HG02938 (cell line): ENCODE data around the gene RIC1.
"Not testable (repeated sequence)": the region's sequence is repeated elsewhere in the genome, so short reads cannot be mapped to it uniquely, and the experiment has no call there.

ENCODE experiments used
- ATAC-seq: cut with Tn5 transposase; IDR thresholded peaks from one replicate; pipeline ENCODE4 v1.9.1; 2021; ENCODE audit warnings: mild to moderate bottlenecking, moderate library complexity; ENCODE audit not compliant: unreplicated experiment

Gene RIC1

DNA sequence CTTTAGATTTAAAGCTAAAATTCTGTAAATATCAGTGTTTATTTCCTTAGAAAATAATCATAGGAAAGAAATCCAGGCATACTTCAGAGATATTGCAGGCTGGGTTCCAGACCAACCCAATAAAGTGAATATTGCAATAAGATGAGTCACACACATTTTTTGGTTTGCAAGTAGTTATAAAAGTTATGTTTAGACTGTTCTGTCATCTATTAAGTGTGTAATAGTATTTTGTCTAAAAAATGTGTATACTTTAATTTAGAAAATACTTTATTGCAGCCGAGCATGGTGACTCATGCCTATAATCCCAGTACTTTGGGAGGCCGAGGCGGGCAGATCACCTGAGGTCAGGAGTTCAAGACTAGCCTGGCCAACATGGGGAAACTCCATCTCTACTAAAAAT is 6.9 kb upstream of the RIC1 start:
- no peak for ATAC-seq

DNA sequence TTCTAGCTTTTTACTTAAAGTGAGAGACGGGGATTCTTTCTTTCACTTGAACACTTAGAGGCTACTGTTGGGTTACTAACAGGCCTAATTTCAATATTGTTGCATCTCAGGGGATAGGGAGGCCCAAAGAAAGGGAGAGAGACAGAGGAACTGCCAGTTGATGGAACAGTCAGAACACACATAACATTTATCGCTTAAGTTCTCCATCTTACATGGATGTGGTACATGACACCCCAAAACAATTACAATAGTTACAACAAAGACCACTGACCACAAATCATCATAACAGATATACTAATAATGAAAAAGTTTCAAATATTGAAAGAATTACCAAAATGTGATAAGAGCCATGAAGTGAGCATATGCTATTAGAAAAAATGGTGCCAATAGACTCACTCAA is 4.3 kb upstream of the RIC1 start:
- peak; percentile 19 for ATAC-seq

DNA sequence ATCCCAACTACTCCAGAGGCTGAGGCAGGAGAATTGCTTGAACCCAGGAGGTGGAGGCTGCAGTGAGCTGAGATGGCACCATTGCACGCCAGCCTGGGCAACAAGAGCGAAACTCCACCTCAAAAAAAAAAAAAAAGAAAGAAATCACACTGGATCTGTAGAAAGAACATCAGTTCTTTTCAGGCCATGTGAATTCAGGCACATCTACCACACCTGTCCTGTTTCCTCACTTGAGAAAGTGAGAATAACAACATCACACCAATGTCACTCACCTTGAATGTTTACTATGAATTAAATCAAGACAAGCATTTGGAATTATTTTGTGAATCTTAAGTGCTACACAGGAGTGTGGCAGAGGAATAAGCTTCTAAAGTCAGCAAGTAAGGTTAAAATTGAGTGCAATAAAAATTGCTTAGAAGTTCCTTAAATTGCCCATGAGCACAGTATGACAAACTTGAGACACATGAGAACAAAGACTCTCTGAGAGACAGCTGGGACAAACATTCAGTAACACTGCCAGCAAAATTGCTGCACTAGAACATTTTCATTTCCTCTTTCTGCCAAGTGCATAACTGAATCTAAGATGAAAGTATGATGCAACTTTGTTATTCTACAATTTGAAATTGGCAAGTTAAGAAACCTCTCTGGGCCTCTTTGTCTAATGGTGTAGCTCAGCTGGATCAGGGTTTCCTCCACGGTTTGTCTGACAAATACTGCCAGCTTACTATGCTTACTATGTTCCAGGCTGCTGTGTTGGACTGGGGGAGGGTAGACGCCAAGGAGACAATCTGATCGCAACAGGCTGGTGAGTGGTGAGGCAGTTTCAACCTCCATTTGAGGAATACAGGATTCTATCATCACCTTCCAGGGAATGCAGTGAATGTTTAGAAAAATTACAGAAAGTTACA is 1.9 kb upstream of the RIC1 start:
- ATAC-seq: peak; percentile 53

DNA sequence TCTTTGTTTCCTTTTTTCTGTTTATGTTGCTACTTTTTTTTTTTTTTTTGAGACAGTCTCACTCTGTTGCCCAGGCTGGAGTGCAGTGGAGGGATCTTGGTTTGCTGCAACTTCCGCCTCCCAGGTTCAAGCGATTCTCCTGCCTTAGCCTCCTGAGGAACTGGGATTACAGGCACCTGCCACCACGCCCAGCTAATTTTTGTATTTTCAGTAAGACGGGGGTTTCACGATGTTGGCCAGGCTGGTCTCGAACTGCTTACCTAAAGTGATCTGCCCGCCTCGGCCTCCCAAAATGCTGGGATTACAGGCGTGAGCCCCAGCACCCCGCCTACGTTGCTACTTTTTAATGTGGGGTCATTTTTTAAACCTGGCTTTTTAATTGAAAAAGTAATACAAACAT is 1.2 kb upstream of the RIC1 start:
- not testable (repeated sequence) for ATAC-seq

DNA sequence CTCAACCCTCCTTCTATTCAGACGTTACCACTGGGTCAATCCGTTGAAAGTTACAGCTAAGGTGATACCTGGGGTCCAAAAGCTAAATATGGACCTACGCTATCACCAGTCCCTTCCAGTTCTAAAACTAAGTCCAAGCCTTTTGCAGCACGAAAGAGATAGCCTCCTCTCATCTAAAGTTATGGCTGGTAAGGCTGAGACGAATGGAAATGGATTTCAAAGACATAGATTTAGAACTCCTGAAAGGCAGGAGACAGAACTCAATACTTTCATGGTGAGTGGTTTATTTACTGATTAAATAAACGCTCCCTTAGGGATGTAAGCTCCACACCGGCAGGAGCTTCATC is 751 bp upstream of the RIC1 start:
- ATAC-seq: no peak

DNA sequence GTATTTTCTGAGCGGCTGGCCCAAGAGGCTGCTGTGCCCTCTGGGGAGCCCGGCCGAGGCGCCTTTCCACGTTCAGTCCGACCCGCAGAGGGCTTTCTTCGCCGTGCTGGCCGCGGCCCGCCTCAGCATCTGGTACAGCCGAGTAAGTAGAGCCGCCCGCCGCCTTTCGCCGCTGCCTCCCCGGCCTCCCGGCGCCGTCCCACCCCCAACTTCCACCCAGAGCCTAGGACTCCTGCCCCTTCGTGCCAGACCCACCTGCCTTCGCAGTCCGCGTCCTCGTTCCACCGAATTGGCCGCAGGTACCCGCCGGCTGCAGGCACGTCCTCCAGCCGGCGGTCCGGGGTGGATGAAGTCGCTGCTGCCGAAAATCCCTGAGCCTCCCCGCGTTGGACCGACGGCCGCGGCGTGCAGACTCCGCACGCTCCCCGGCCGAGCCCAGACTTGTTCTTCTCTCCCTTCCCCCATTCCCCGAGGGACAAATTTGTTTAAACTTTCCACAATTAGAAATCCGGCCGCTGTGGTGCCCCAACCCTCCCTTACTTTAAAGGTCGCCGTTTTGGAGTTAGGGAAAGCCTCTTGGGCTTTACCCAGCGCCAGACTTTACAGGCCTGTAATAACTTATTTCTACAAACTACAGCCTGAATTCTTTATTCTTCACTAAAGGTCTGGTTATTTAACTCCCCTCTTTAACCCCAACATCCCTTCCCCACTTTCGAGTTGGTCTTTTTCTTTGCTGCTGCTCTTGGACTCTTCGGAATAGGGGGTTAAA is 589 bp downstream of the RIC1 start:
- ATAC-seq: peak; percentile 5

DNA sequence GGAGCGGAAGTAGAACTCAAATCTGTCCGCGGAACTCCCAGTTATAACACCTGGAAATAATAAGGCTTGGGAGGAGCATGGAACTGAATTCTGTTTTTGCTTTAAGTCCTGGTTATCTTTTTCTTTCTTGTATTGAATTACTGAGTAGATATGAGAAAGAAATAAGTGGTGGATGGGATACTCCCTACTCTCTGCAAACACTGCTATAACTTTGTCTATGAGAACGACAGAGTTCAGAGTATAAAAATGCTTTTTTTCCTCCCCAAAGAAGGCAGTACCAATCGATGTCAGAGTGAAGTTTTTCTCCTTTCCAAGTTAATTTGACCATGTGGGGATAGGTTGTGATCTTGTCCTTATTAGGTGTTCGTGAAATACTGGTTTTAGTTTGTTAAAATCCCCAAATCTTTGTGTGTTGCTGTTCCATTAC is 1.2 kb downstream of the RIC1 start:
- ATAC-seq: no peak

DNA sequence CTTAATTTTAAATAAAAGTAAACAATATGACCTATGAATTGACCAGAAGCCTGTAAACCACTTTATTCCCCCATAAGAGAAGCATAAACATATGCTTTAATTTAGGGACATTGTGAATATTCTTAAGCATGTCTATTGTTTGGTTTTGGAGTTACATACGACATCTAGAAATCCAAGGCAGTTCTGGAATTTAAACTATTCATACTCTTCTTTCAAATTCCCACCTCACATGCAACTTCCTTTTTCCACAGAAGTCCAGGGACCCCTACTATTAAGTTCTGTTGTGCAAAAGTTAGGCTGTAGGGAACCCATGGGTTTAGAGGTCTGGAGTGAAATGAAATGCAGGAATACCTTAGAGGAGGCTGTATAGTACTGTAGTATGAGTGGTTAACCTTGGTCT is 2.1 kb downstream of the RIC1 start:
- ATAC-seq: no peak

DNA sequence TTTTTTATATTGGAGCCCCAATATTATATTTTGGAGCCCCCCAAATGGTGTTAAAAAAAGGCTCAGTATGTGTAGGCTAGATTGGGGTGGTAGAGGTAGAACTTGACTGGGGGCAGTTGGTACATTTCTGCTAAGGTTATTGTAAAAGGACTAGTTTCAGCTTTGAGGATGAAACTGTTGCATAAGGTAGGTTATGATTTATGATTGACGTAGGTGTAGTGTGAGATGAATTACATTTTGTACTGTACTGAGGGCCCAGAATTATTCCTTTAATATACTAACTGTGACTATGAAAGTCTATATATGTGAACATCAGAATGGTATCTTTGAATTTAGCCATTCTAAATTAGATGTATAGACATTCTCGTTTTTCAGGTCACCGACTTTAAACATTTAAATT is 3.6 kb downstream of the RIC1 start:
- ATAC-seq: no peak

DNA sequence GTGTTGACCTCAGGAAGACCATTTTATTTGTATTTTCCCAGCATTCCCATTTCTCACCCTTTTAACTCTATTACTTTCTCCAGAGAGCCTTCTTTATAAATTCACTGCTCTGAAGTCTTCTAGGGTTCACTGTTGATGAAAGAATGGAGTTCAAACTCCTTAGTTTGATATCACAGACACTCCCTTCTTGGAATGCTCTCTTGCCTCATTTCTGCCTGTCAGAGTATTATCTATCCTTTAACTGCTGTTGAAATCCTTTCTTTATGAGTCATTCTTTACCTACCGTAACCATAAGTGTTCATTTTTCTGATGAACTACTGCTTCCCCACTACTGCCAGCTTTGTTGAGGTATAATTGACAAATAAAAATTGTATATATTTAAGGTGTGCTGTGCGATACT is 4.3 kb downstream of the RIC1 start:
- no peak for ATAC-seq

DNA sequence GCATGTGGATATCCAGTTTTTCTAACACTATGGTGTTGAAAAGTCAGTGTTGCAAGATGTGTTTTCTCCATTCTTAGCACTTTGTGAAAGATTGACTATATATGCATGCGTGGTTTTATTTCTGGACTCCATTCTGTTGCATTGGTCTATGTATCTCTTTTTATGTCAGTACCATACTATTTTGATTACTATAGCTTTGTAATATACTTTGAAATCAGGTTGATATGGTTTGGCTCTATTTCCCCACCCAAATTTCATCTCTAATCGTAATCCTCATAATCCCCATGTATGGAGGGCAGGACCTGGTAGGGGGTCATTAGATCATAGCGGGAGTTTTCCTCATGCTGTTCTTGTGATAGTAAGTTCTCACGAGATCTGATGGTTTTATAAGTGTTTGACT is 6.5 kb downstream of the RIC1 start:
- no peak for ATAC-seq

DNA sequence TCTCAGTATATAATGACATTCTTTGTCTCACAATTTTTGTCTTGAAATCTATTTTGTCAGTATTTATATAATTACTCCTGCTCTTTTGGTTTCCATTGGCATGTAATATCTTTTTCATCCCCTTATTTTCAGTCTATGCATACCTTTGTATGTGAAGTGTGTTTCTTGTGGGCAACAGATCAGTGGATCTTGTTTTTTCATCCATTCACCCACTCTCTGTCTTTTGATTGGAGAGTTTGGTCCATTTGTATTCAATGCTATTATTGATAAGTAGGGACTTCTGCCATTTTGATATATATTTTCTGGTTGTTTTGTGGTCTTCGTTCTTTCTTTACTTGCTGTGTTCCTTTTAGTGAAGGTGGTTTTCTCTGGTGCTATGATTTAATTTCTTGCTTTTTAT is 10.9 kb downstream of the RIC1 start:
- ATAC-seq: no peak

DNA sequence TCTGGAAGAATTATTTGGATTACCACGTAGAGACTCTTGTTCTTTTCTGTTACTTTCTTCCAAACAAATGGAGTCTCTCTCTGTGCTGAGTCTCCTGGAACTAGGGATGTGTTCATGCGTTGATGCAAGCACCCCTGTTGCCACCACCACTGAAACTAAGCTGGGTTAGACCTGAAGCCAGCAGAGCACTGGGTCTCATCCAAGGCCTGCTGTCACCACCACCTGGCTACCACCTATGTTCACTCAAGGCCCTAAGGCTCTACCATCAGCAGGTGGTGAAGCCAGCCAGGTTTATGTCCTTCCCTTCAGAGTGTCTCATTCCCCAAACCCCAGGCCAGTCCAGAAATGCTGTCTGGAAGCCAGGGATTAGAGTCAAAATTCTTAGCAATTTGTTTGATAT is 13.3 kb downstream of the RIC1 start:
- no peak for ATAC-seq

DNA sequence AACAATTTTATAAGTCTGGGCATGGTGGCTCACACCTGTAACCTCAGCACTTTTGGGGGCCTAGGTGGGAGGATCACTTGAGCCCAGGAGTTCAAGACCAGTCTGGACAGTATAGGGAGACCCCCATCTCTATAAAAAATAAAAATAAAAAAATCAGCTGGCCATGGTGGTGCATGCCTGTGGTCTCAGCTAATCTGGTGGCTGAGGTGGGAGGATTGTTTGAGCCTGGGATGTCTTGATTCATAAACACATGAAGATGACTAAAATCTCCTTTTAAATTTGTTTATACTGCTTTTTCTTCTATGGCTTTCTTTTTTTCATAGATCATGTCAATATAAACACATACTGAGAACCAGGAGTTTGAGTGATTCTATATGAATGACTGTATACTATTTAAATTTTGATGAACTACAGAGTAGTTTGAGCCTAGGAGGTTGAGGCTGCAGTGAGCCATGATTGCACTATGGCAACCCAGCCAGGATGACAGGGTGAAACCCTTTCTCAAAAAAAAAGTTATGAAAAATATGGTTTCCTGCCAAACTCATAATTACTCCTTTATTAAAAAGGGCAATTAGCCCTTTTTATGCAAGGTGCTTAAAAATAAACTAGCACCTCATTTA is 14.2 kb downstream of the RIC1 start:
- ATAC-seq: no peak

DNA sequence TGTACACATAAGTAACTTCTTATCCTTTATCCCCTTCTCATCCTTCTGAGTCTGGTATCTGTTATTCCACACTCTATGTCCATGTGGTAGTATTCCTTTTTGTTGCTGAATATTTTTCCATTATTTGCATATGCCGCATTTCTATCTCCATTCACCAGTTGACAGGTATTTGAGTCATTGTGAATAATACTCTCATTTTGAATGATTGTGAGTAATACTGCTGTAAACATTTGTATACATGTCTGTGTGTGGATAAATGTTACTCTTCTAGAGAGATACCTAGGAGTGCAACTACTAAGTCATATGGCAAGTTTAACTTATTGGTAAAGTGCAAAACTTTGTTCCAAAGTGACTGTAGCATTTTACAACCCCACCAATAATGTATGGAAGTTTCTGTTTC is 15.6 kb downstream of the RIC1 start:
- ATAC-seq: no peak

DNA sequence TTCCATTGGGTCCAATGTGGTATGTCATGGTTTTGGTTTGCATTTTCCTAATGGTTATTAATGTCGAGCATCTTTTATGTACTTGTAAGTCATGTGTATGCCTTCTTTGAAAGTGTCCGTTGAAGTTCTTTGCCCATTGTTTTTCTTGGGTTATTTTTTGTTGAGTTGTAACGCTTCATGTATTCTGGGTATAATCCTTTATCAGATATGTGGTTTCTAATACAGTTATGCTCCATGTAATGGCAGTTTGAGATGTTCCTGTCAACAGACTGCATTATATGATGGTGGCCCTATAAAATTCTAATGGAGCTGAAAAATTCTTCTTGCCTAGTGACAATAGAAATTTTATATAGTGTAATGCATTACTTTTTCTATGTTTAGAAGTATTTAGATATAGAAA is 17.2 kb downstream of the RIC1 start:
- no peak for ATAC-seq

DNA sequence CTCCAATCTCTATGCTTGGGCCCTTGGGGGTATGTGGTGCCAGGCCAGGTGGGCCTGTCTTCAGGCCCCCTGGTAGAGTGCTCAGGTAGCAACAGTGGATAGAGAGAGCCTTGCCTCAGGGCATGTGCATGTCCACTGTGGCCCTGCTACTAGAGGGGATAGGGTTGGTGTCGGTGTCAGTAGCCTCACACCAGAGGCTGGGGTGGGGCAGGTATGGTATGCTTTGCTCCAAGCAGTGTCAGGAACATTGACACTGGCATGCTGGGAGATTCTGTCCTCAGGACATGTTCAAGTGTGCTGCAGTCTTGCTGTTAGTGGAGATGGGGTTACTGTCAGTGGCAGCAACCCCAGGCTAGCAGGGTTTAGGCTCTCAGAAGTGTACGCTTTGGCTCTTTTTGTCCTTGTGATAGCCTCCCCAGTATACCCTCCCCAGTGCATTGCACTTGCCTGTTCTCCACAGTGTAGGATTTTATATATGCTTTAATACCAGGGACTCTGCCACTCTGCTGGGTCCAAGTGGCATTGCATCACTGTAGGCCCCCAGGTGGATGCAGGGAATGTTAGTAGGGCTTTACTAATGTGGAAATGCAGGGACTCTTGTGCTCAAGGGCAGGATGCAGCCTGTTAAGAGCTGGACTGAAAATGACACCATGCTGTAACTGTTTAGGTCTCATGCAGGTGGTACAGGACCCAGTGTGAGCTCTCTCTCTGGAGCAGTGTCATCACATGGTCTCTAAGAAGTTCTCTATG is 21.6 kb downstream of the RIC1 start:
- no peak for ATAC-seq

DNA sequence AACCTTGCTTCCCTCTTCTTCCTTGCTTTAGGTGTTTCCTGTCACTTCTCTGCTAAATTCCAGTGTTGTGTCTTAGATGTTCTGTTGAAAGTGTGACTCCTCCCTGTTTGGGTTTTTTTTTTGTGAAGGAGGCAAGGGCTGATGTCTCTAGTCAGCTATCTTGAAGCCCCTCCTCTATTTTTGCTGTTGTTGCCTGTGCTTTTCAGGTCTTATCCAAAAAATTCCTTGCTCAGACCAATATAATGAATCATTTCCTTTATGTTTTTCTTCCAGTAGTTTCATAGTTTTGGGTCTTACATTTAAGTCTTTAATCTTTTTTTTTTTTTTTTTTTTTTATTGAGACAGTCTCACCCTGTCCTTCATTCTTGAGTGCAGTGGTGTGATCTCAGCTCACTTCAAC is 22.3 kb downstream of the RIC1 start:
- no peak for ATAC-seq

DNA sequence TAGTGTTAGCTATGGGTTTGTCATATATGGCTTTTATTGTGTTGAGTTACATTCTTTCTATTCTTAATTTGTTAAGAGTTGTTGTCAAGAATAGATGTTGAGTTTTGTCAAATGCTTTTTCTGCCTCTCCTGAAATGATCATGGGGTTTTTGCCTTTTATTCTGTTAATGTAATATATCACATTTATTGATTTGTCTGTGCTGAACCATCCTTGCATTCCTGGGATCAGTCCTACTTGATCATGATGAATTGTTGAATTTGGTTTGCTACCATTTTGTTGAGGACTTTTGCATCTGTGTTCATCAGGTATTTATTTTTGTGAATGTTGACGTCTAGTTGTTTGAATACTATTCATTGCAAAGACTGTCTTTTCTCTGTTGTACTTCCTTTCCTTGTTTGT is 23.9 kb downstream of the RIC1 start:
- no peak for ATAC-seq

DNA sequence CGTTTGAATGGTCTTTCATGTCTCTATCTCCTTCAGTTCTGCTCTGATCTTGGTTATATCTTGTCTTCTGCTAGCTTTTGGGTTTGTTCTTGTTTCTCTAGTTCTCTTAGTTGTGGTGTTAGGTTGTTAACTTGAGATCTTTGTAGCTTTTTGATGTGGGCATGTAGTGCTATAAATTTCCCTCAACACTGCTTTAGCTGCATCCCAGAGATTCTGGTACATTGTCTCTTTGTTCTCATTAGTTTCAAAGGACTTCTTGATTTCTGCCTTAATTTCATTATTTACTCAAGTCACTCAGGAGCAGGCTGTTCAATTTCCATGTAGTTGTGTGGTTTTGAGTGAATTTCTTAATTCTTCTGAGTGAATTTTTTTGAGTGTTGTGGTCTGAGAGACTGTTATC is 33.9 kb downstream of the RIC1 start:
- not testable (repeated sequence) for ATAC-seq

DNA sequence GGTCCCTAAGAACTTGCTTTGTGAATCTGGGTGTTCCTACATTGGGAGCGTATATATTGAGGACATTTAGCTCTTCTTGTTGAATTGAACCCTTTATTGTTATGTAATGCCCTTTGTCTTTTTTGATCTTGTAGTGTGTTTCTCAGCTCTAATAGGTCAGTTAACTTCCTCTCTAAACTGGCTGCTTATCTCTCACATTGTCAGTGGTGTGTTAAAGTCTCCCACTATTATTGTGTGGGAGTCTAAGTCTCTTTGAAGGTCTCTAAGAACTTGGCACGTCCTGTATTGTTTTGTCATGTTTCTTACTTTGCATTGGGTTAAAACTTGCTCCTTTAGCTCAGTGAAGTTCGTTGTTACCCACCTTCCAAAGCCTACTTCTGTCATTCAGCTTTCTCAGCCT is 36.2 kb downstream of the RIC1 start:
- ATAC-seq: no peak
